ENCODE data around the gene ADPGK.
"Not testable (repeated sequence)": the region's sequence is repeated elsewhere in the genome, so short reads cannot be mapped to it uniquely, and the experiment has no call there.

ADPGK gene

GRCh38 chr15:72728249-72728648 is 55.3 kb downstream of the ADPGK start:
- not testable (repeated sequence) for H3K9me3 ChIP-seq (ENCODE audit: control insufficient read depth, insufficient read depth, low read length); H3K27ac ChIP-seq (ENCODE audit: low read length); H3K27me3 ChIP-seq (ENCODE audit: control insufficient read depth, insufficient read depth, low read length); DNase-seq (ENCODE audit: low read depth, low spot score); H3K4me1 ChIP-seq (ENCODE audit: control insufficient read depth, insufficient read depth, low read length); H3K4me3 ChIP-seq (ENCODE audit: low read length); H3K36me3 ChIP-seq (ENCODE audit: control insufficient read depth, insufficient read depth, low read length)
- WGBS (ENCODE audit: insufficient coverage, insufficient read length), result no CpG with 5 or more reads among the region's 1 CpG

GRCh38 chr15:72727154-72727553 is 56.4 kb downstream of the ADPGK start:
- Histone ChIP-seq H3K27ac (ENCODE audit: low read length) (no peak overlapping the region), H3K4me3 (ENCODE audit: low read length) (no peak overlapping the region), H3K36me3 (ENCODE audit: control insufficient read depth, insufficient read depth, low read length) (no peaks in the 10 kb centered on the region), H3K9me3 (ENCODE audit: control insufficient read depth, insufficient read depth, low read length) (no peaks in the 10 kb centered on the region), H3K4me1 (ENCODE audit: control insufficient read depth, insufficient read depth, low read length) (peaks cover 2% of the 10 kb centered on the region; the same call in 1 of the 2 replicates), H3K27me3 (ENCODE audit: control insufficient read depth, insufficient read depth, low read length) (no peaks in the 10 kb centered on the region)
- DNase-seq (ENCODE audit: low read depth, low spot score), result no peak

GRCh38 chr15:72725851-72726250 is 57.7 kb downstream of the ADPGK start:
- DNase-seq (ENCODE audit: low read depth, low spot score); H3K36me3 ChIP-seq (ENCODE audit: control insufficient read depth, insufficient read depth, low read length); H3K9me3 ChIP-seq (ENCODE audit: control insufficient read depth, insufficient read depth, low read length); H3K27me3 ChIP-seq (ENCODE audit: control insufficient read depth, insufficient read depth, low read length); H3K4me3 ChIP-seq (ENCODE audit: low read length); H3K27ac ChIP-seq (ENCODE audit: low read length); H3K4me1 ChIP-seq (ENCODE audit: control insufficient read depth, insufficient read depth, low read length): not testable (repeated sequence)
- no CpG with 5 or more reads among the region's 6 CpGs for WGBS (ENCODE audit: insufficient coverage, insufficient read length)

- WGBS (ENCODE audit: insufficient coverage, insufficient read length), result 100% methylated on average over 2 of the region's 3 CpGs
- no peak for DNase-seq (ENCODE audit: low read depth, low spot score)
- Histone ChIP-seq H3K4me1 (ENCODE audit: control insufficient read depth, insufficient read depth, low read length) (peaks cover 2% of the 10 kb centered on the region; the same call in 1 of the 2 replicates), H3K36me3 (ENCODE audit: control insufficient read depth, insufficient read depth, low read length) (no peaks in the 10 kb centered on the region), H3K27me3 (ENCODE audit: control insufficient read depth, insufficient read depth, low read length) (no peaks in the 10 kb centered on the region), H3K27ac (ENCODE audit: low read length) (no peak overlapping the region), H3K9me3 (ENCODE audit: control insufficient read depth, insufficient read depth, low read length) (no peaks in the 10 kb centered on the region), H3K4me3 (ENCODE audit: low read length) (no peak overlapping the region)
These were observed 58.1 kb downstream of the ADPGK start for GRCh38 chr15:72725446-72725845.

- Histone ChIP-seq H3K27ac (ENCODE audit: low read length) (no peak overlapping the region), H3K4me1 (ENCODE audit: control insufficient read depth, insufficient read depth, low read length) (peaks cover 2% of the 10 kb centered on the region; the same call in 1 of the 2 replicates), H3K9me3 (ENCODE audit: control insufficient read depth, insufficient read depth, low read length) (no peaks in the 10 kb centered on the region), H3K36me3 (ENCODE audit: control insufficient read depth, insufficient read depth, low read length) (no peaks in the 10 kb centered on the region), H3K27me3 (ENCODE audit: control insufficient read depth, insufficient read depth, low read length) (no peaks in the 10 kb centered on the region), H3K4me3 (ENCODE audit: low read length) (no peak overlapping the region)
- DNase-seq (ENCODE audit: low read depth, low spot score), result no peak
- no CpG with 5 or more reads among the region's 1 CpG for WGBS (ENCODE audit: insufficient coverage, insufficient read length)
These were observed 59.5 kb downstream of the ADPGK start for GRCh38 chr15:72724028-72724427.

GRCh38 chr15:72722071-72722696 is 61.4 kb downstream of the ADPGK start:
- Histone ChIP-seq H3K36me3 (ENCODE audit: control insufficient read depth, insufficient read depth, low read length) (no peaks in the 10 kb centered on the region), H3K4me1 (ENCODE audit: control insufficient read depth, insufficient read depth, low read length) (peaks cover 2% of the 10 kb centered on the region; the same call in 1 of the 2 replicates), H3K27me3 (ENCODE audit: control insufficient read depth, insufficient read depth, low read length) (no peaks in the 10 kb centered on the region), H3K4me3 (ENCODE audit: low read length) (no peak overlapping the region), H3K27ac (ENCODE audit: low read length) (no peak overlapping the region), H3K9me3 (ENCODE audit: control insufficient read depth, insufficient read depth, low read length) (no peaks in the 10 kb centered on the region)
- WGBS (ENCODE audit: insufficient coverage, insufficient read length), result no CpG with 5 or more reads among the region's 3 CpGs
- DNase-seq (ENCODE audit: low read depth, low spot score), result peak; percentile 80

- not testable (repeated sequence) for H3K27me3 ChIP-seq (ENCODE audit: control insufficient read depth, insufficient read depth, low read length); H3K4me3 ChIP-seq (ENCODE audit: low read length); H3K27ac ChIP-seq (ENCODE audit: low read length); H3K9me3 ChIP-seq (ENCODE audit: control insufficient read depth, insufficient read depth, low read length); H3K4me1 ChIP-seq (ENCODE audit: control insufficient read depth, insufficient read depth, low read length); H3K36me3 ChIP-seq (ENCODE audit: control insufficient read depth, insufficient read depth, low read length); DNase-seq (ENCODE audit: low read depth, low spot score)
- no CpG with 5 or more reads among the region's 8 CpGs for WGBS (ENCODE audit: insufficient coverage, insufficient read length)
These were observed 74.8 kb downstream of the ADPGK start for GRCh38 chr15:72708551-72709303.

- WGBS (ENCODE audit: insufficient coverage, insufficient read length), result no CpG with 5 or more reads among the region's 11 CpGs
- H3K4me1 ChIP-seq (ENCODE audit: control insufficient read depth, insufficient read depth, low read length), result no peaks in the 10 kb centered on the region
- H3K27ac ChIP-seq (ENCODE audit: low read length), result no peak overlapping the region
- no peaks in the 10 kb centered on the region for H3K9me3 ChIP-seq (ENCODE audit: control insufficient read depth, insufficient read depth, low read length)
- H3K27me3 ChIP-seq (ENCODE audit: control insufficient read depth, insufficient read depth, low read length), result no peaks in the 10 kb centered on the region
- DNase-seq (ENCODE audit: low read depth, low spot score), result no peak
- no peak overlapping the region for H3K4me3 ChIP-seq (ENCODE audit: low read length)
- H3K36me3 ChIP-seq (ENCODE audit: control insufficient read depth, insufficient read depth, low read length), result no peaks in the 10 kb centered on the region
These were observed 77.3 kb downstream of the ADPGK start for GRCh38 chr15:72706266-72706665.
